GM12878 (cell line): Measurements from ENCODE around the gene ARHGAP22.

ENCODE experiments used
- EZH2 ChIP-seq: IDR thresholded peaks from 2 replicates; pipeline ENCODE4 v1.6.1; 2012; ENCODE audit warnings: low read depth, mild to moderate bottlenecking, control low read depth, inconsistent platforms, low read length, borderline replicate concordance; ENCODE audit not compliant: control insufficient read depth
- FOS ChIP-seq: IDR thresholded peaks from 3 replicates; pipeline ENCODE4 v1.6.1; 2011; ENCODE audit warnings: borderline replicate concordance; ENCODE audit not compliant: insufficient read length; ENCODE audit errors: extremely low read depth
- HCFC1 ChIP-seq: fragments of 150-350 bp; IDR thresholded peaks from 2 replicates; pipeline ENCODE4 v1.6.1; 2014; ENCODE audit warnings: low read length
- POLR2A ChIP-seq: IDR thresholded peaks from 2 replicates; pipeline ENCODE4 v1.6.1; 2011; ENCODE audit warnings: low read depth, mild to moderate bottlenecking, low read length
- POU2F2 ChIP-seq: IDR thresholded peaks from 3 replicates; pipeline ENCODE4 v1.6.1; 2011; ENCODE audit warnings: low read depth, mild to moderate bottlenecking, low read length, borderline replicate concordance
- RAD21 ChIP-seq: IDR thresholded peaks from 2 replicates; pipeline ENCODE4 v1.6.1; 2011; ENCODE audit warnings: mild to moderate bottlenecking, low read depth, low read length, moderate library complexity; ENCODE audit not compliant: insufficient read depth
- SPI1 ChIP-seq: IDR thresholded peaks from 2 replicates; pipeline ENCODE4 v1.6.1; 2011; ENCODE audit warnings: low read depth, mild to moderate bottlenecking, low read length, moderate library complexity, borderline replicate concordance; ENCODE audit not compliant: insufficient read depth
- ZNF274 ChIP-seq: IDR thresholded peaks from one replicate; pipeline ENCODE4 v1.8.0; 2011; ENCODE audit not compliant: insufficient read length, insufficient read depth
- TF ChIP-seq, protein P1 (sequence below), 3 experiments: IDR thresholded peaks in 2 of 3; conservative IDR thresholded peaks in 1 of 3; 2 replicates each; pipeline ENCODE4 v1.5.1; 2011; ENCODE audit warnings: low read depth in 3 of 3, low read length in 3 of 3, mild to moderate bottlenecking in 3 of 3, control low read depth in 2 of 3, moderate library complexity in 2 of 3, inconsistent platforms in 1 of 3, mixed read lengths in 1 of 3; ENCODE audit not compliant: control insufficient read depth in 2 of 3, insufficient read depth in 1 of 3; ENCODE audit errors: extremely low read depth in 1 of 3

DNA sequence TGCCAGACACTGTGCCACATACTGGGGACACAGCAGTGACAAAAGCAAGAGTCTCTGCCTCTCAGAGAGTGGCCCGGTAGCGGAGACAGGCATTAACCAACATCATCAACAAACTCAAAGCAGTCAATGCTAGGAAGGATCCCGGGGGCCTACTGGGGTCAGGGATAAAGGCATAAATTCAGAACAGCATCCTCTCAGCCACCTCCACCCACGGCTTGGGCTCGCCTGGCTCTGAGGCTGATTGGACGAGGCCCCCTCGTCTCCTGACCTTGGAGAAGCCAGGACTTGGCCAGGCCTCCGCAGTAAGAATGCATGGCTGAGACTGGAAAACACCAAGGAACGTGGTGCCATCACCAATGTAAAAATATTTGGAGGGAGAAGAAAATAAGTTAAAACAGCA is 102.1 kb downstream of the ARHGAP22 start:
- TF ChIP-seq POU2F2 (no peak), EZH2 (no peak), FOS (no peak), SPI1 (no peak), ZNF274 (no peak), POLR2A (no peak), RAD21 (no peak), HCFC1 (no peak)
- TF ChIP-seq, protein P1, sequence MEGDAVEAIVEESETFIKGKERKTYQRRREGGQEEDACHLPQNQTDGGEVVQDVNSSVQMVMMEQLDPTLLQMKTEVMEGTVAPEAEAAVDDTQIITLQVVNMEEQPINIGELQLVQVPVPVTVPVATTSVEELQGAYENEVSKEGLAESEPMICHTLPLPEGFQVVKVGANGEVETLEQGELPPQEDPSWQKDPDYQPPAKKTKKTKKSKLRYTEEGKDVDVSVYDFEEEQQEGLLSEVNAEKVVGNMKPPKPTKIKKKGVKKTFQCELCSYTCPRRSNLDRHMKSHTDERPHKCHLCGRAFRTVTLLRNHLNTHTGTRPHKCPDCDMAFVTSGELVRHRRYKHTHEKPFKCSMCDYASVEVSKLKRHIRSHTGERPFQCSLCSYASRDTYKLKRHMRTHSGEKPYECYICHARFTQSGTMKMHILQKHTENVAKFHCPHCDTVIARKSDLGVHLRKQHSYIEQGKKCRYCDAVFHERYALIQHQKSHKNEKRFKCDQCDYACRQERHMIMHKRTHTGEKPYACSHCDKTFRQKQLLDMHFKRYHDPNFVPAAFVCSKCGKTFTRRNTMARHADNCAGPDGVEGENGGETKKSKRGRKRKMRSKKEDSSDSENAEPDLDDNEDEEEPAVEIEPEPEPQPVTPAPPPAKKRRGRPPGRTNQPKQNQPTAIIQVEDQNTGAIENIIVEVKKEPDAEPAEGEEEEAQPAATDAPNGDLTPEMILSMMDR (IDR thresholded peaks at IDR 0.05 in 2 of 3, conservative IDR thresholded peaks at IDR 0.05 in 1 of 3; ENCODE audit: control insufficient read depth in 2 of 3, extremely low read depth in 1 of 3, insufficient read depth in 1 of 3, low read depth in 3 of 3, low read length in 3 of 3): no peak
